Kidney epithelial cell (primary cell): ENCODE measurements around the gene NFAM1. TPM values are rescaled to one million over a fixed set of nuclear protein-coding genes. Genes with fewer than 3 reads are reported as not detected.

Source experiments
- DNase-seq: peaks from one replicate; pipeline ENCODE4 v3.0.0-alpha.2; 2010; ENCODE audit warnings: low read depth
- H3K27me3 ChIP-seq: 2 replicates; pipeline ENCODE4 v1.6.0; 2011; ENCODE audit warnings: low read length; ENCODE audit not compliant: control insufficient read depth, insufficient read depth
- H3K36me3 ChIP-seq: 2 replicates; pipeline ENCODE4 v1.5.1; 2011; ENCODE audit warnings: low read length; ENCODE audit not compliant: control insufficient read depth, insufficient read depth
- H3K4me3 ChIP-seq: 2 replicates; pipeline ENCODE4 v1.5.1; 2011; ENCODE audit warnings: low read depth, mild to moderate bottlenecking, control low read depth, low read length
- CTCF ChIP-seq: IDR thresholded peaks from 2 replicates; pipeline ENCODE4 v1.5.1; 2011; ENCODE audit warnings: mild to moderate bottlenecking, moderate library complexity, low read length, control low read depth, inconsistent platforms; ENCODE audit not compliant: insufficient read depth, poor library complexity, severe bottlenecking
- total RNA-seq: library from RNA; depleted of rRNA; stranded (reverse); fragments of >200 nt; gene quantifications from 2 replicates; pipeline ENCODE4 v1.2.3, GENCODE V29; 2015

Gene NFAM1
- total RNA-seq, 1 donor from 2014 or later = under 0.01 TPM

- no peaks in the 10 kb centered on the region for H3K36me3 ChIP-seq
- no peak overlapping the region for H3K4me3 ChIP-seq
- no peak for DNase-seq
- H3K27me3 ChIP-seq = peaks cover 4% of the 10 kb centered on the region
- no peak for TF ChIP-seq CTCF
Observed at GRCh38 chr22:42470366-42471082, 38.3 kb upstream of the NFAM1 start.

- TF ChIP-seq CTCF = no peak
- no peak for DNase-seq
Observed at GRCh38 chr22:42468841-42469240, 36.6 kb upstream of the NFAM1 start.

GRCh38 chr22:42462016-42462415 lies 29.8 kb upstream of the NFAM1 start:
- H3K27me3 ChIP-seq = peaks cover 25% of the 10 kb centered on the region
- no peak for DNase-seq
- TF ChIP-seq CTCF = no peak
- H3K36me3 ChIP-seq = no peaks in the 10 kb centered on the region
- no peak overlapping the region for H3K4me3 ChIP-seq

More at GRCh38 chr22:42468841-42469240, 36.6 kb upstream of the NFAM1 start:
- Histone ChIP-seq H3K36me3 (no peaks in the 10 kb centered on the region), H3K27me3 (peaks cover 4% of the 10 kb centered on the region), H3K4me3 (no peak overlapping the region)

- Histone ChIP-seq H3K4me3 (no peak overlapping the region), H3K36me3 (no peaks in the 10 kb centered on the region), H3K27me3 (peaks cover 25% of the 10 kb centered on the region)
- no peak for DNase-seq
- TF ChIP-seq CTCF = no peak
Observed at GRCh38 chr22:42461511-42461910, 29.3 kb upstream of the NFAM1 start.

GRCh38 chr22:42459287-42460063 lies 27.3 kb upstream of the NFAM1 start:
- Histone ChIP-seq H3K36me3 (no peaks in the 10 kb centered on the region), H3K4me3 (no peak overlapping the region), H3K27me3 (peaks cover 25% of the 10 kb centered on the region)
- DNase-seq = no peak
- no peak for TF ChIP-seq CTCF
